GM23248 (cell line): ENCODE data around the gene C1orf122. TPM values are rescaled to one million over a fixed set of nuclear protein-coding genes. Genes with fewer than 3 reads are reported as not detected.

ENCODE experiments used
- DNase-seq: peaks from one replicate; pipeline ENCODE4 v3.0.0-alpha.2; 2015
- H2AFZ ChIP-seq: fragments of 200-600 bp; sonication (generic); 2 replicates; pipeline ENCODE4 v1.6.1; 2016; ENCODE audit warnings: antibody characterized with exemption
- H3F3A ChIP-seq: fragments of 200-600 bp; sonication (generic); 2 replicates; pipeline ENCODE4 v1.6.1; 2016; ENCODE audit warnings: mild to moderate bottlenecking, antibody characterized with exemption, mixed run types; ENCODE audit not compliant: insufficient read depth
- H3K27ac ChIP-seq: fragments of 200-600 bp; sonication (generic); 2 replicates; pipeline ENCODE4 v1.5.1; 2016; ENCODE audit warnings: mild to moderate bottlenecking
- H3K27me3 ChIP-seq: fragments of 200-600 bp; sonication (generic); replicated peaks from 2 replicates; pipeline ENCODE4 v1.6.1; 2016; ENCODE audit warnings: mild to moderate bottlenecking; ENCODE audit not compliant: insufficient read depth
- H3K36me3 ChIP-seq: fragments of 200-600 bp; sonication (generic); 2 replicates; pipeline ENCODE4 v1.6.1; 2016; ENCODE audit warnings: low read depth, mild to moderate bottlenecking
- H3K4me1 ChIP-seq: fragments of 200-600 bp; sonication (generic); 2 replicates; pipeline ENCODE4 v1.6.1; 2016; ENCODE audit warnings: mild to moderate bottlenecking; ENCODE audit not compliant: insufficient read depth
- H3K4me2 ChIP-seq: fragments of 200-600 bp; sonication (generic); one replicate; pipeline ENCODE4 v1.6.1; 2016; ENCODE audit warnings: mild to moderate bottlenecking; ENCODE audit not compliant: unreplicated experiment
- H3K4me3 ChIP-seq: fragments of 200-600 bp; sonication (generic); 2 replicates; pipeline ENCODE4 v1.5.1; 2016; ENCODE audit warnings: mild to moderate bottlenecking
- H3K79me2 ChIP-seq: fragments of 200-600 bp; sonication (generic); 2 replicates; pipeline ENCODE4 v1.6.1; 2016; ENCODE audit warnings: mild to moderate bottlenecking; ENCODE audit not compliant: insufficient read depth
- H3K9ac ChIP-seq: fragments of 200-600 bp; sonication (generic); 2 replicates; pipeline ENCODE4 v1.6.1; 2016; ENCODE audit warnings: mild to moderate bottlenecking
- H3K9me2 ChIP-seq: fragments of 200-600 bp; sonication (generic); 2 replicates; pipeline ENCODE4 v1.6.1; 2016; ENCODE audit warnings: mixed run types, mild to moderate bottlenecking, moderate library complexity; ENCODE audit not compliant: insufficient read depth
- H3K9me3 ChIP-seq: fragments of 200-600 bp; sonication (generic); one replicate; pipeline ENCODE4 v1.6.1; 2017; ENCODE audit warnings: low read depth
- H4K20me1 ChIP-seq: fragments of 200-600 bp; sonication (generic); 2 replicates; pipeline ENCODE4 v1.6.0; 2016; ENCODE audit not compliant: insufficient read depth
- EZH2 ChIP-seq: fragments of 200-600 bp; sonication (generic); IDR thresholded peaks from 2 replicates; pipeline ENCODE4 v1.6.1; 2018; ENCODE audit warnings: antibody characterized with exemption, mild to moderate bottlenecking; ENCODE audit not compliant: insufficient read depth, poor library complexity, severe bottlenecking
- EZH2phosphoT487 ChIP-seq: fragments of 200-600 bp; sonication (generic); IDR thresholded peaks from 2 replicates; pipeline ENCODE4 v1.6.1; 2018; ENCODE audit warnings: antibody characterized with exemption, moderate library complexity, mild to moderate bottlenecking, low read depth; ENCODE audit not compliant: insufficient read depth
- whole genome bisulfite sequencing, 2 experiments: methylation state at CpG; one replicate each; pipeline ENCODE4 v1.1.6; 2015 to 2017; ENCODE audit warnings: low lambda C conversion rate in 2 of 2, low coverage in 1 of 2; ENCODE audit errors: missing lambda C conversion rate in 2 of 2; 5-methylcytosine and 5-hydroxymethylcytosine counted together
- in situ Hi-C: fragments of 300-500 bp; cut with MboI; formaldehyde crosslinking; loops from 2 replicates; pipeline ENCODE4 v1.15.0; 2020
- polyA plus RNA-seq: library from polyadenylated mRNA; unstranded; fragments of >200 nt; fragmentation: Nextera tagmentation; extraction: Ambion mirVana; gene quantifications from 2 replicates; pipeline ENCODE4 v1.2.1, GENCODE V29; 2016
- total RNA-seq: library from RNA; depleted of rRNA; stranded (reverse); fragments of >200 nt; shearing (Covaris generic); gene quantifications from 2 replicates; pipeline ENCODE4 v1.2.3, GENCODE V29; 2014; rRNA removed

C1orf122 gene
- total RNA-seq (86.2 and 110 TPM in 2 replicates), polyA plus RNA-seq (103 and 108 TPM in 2 replicates)

GRCh38 chr1:37807555-37808368 lies at the start of gene C1orf122, which contains the start of gene YRDC:
TSS of gene C1orf122 (plus strand) at chr1:37807790. CDS start at chr1:37808405, 615 bp downstream.
TSS of gene YRDC (minus strand) at chr1:37808208. CDS start at chr1:37808180, 28 bp downstream.
- peak; percentile 98 for DNase-seq
- in situ Hi-C loops: no loop called here
- Histone ChIP-seq H4K20me1 (no peaks in the 10 kb centered on the region), H3K4me2 (peak within 1 kb of the TSS; percentile 89), H3K79me2 (peaks cover 67% of the 10 kb centered on the region), H3K4me1 (peaks cover 26% of the 10 kb centered on the region), H3K4me3 (peak within 1 kb of the TSS; percentile 96), H3K9me3 (no peaks in the 10 kb centered on the region), H3K9me2 (no peaks in the 10 kb centered on the region), H3K36me3 (peaks cover 39% of the 10 kb centered on the region), H3K27me3 (no peaks in the 10 kb centered on the region), H3F3A (peaks cover 32% of the 10 kb centered on the region), H3K27ac (peak within 1 kb of the TSS; percentile 80), H3K9ac (peak within 1 kb of the TSS; percentile 88), H2AFZ (peak within 1 kb of the TSS; percentile 83)
- TF ChIP-seq EZH2 (no peak), EZH2phosphoT487 (no peak)
- WGBS, 2 experiments: 1 to 2% methylated on average over 35 to 45 of the region's 95 CpGs

- Histone ChIP-seq H4K20me1 (no peaks in the 10 kb centered on the region), H3K4me1 (no peaks in the 10 kb centered on the region), H3K27me3 (peaks cover 36% of the 10 kb centered on the region), H3K36me3 (no peaks in the 10 kb centered on the region), H3F3A (no peaks in the 10 kb centered on the region), H3K79me2 (no peaks in the 10 kb centered on the region), H3K4me2 (no peak overlapping the region), H3K27ac (no peak overlapping the region), H2AFZ (no peak overlapping the region), H3K4me3 (no peak overlapping the region), H3K9ac (no peak overlapping the region), H3K9me3 (no peaks in the 10 kb centered on the region), H3K9me2 (no peaks in the 10 kb centered on the region)
- no peak for DNase-seq
- TF ChIP-seq EZH2 (no peak), EZH2phosphoT487 (no peak)
- in situ Hi-C loops: no loop called here
- WGBS, 2 experiments: 26 to 30% methylated on average over 2 of the region's 2 CpGs
These were observed 48.1 kb upstream of the C1orf122 start for GRCh38 chr1:37759451-37759850.

- H4K20me1 ChIP-seq: no peaks in the 10 kb centered on the region
- H3K9ac ChIP-seq: no peak overlapping the region
- no peak for TF ChIP-seq EZH2
- no peak for TF ChIP-seq EZH2phosphoT487
- no peaks in the 10 kb centered on the region for H3K4me1 ChIP-seq
- in situ Hi-C loops: no loop called here
- no peak overlapping the region for H3K27ac ChIP-seq
- no peak overlapping the region for H3K4me3 ChIP-seq
- no peaks in the 10 kb centered on the region for H3F3A ChIP-seq
- no peaks in the 10 kb centered on the region for H3K79me2 ChIP-seq
- no peaks in the 10 kb centered on the region for H3K9me3 ChIP-seq
- H2AFZ ChIP-seq: no peak overlapping the region
- no peaks in the 10 kb centered on the region for H3K36me3 ChIP-seq
- no peaks in the 10 kb centered on the region for H3K9me2 ChIP-seq
- H3K27me3 ChIP-seq: peaks cover 45% of the 10 kb centered on the region
- no peak for DNase-seq
- 44 to 47% methylated on average over 65 to 68 of the region's 68 CpGs for WGBS, 2 experiments
- H3K4me2 ChIP-seq: no peak overlapping the region
These were observed 46.0 kb upstream of the C1orf122 start for GRCh38 chr1:37761416-37762095.

GRCh38 chr1:37762516-37762915 lies 45.1 kb upstream of the C1orf122 start:
- H3K36me3 ChIP-seq: no peaks in the 10 kb centered on the region
- H3K27ac ChIP-seq: no peak overlapping the region
- no peak overlapping the region for H3K4me3 ChIP-seq
- in situ Hi-C loops: no loop called here
- H3K9me3 ChIP-seq: no peaks in the 10 kb centered on the region
- TF ChIP-seq EZH2phosphoT487: no peak
- TF ChIP-seq EZH2: no peak
- H2AFZ ChIP-seq: no peak overlapping the region
- no peak overlapping the region for H3K4me2 ChIP-seq
- no peaks in the 10 kb centered on the region for H4K20me1 ChIP-seq
- no peaks in the 10 kb centered on the region for H3K79me2 ChIP-seq
- no peak for DNase-seq
- no peaks in the 10 kb centered on the region for H3K9me2 ChIP-seq
- H3F3A ChIP-seq: no peaks in the 10 kb centered on the region
- no peak overlapping the region for H3K9ac ChIP-seq
- peaks cover 46% of the 10 kb centered on the region for H3K27me3 ChIP-seq
- H3K4me1 ChIP-seq: no peaks in the 10 kb centered on the region
- 15 to 17% methylated on average over 2 of the region's 2 CpGs for WGBS, 2 experiments
